HepG2 (cell line): ENCODE results near the gene UGT1A8.

Experiments used
- CTCF ChIP-seq: sonication (generic); formaldehyde crosslinking; IDR thresholded peaks from 2 replicates; pipeline ENCODE4 v1.5.0; 2020; ENCODE audit warnings: mild to moderate bottlenecking, missing genetic modification reagents, moderate library complexity
- ZNF382 ChIP-seq: sonication (generic); formaldehyde crosslinking; IDR thresholded peaks from 2 replicates; pipeline ENCODE4 v1.5.0; 2020; ENCODE audit warnings: missing genetic modification reagents, mild to moderate bottlenecking, borderline replicate concordance
- ZNF747 ChIP-seq: sonication (generic); formaldehyde crosslinking; IDR thresholded peaks from 2 replicates; pipeline ENCODE4 v1.8.1; 2023; ENCODE audit warnings: missing genetic modification reagents, mild to moderate bottlenecking, borderline replicate concordance

GRCh38 chr2:233656443-233656842 is 39.0 kb downstream of the UGT1A8 start:
- TF ChIP-seq ZNF382 (no peak), ZNF747 (CRISPR knock-in tag) (no peak), CTCF (CRISPR knock-in tag) (no peak)
